K562 (cell line): ENCODE data around the gene PTPRO. TPM values are rescaled to one million over a fixed set of nuclear protein-coding genes. Genes with fewer than 3 reads are reported as not detected.

Experiments used
- ATAC-seq: fragments of 200-7000 bp; cut with Tn5 transposase; 3 replicates; pipeline ENCODE4 v1.9.1; 2020; ENCODE audit warnings: moderate library complexity
- BruUV-seq: library from RNA; stranded (reverse); fragments of 400-500 nt; replicated peaks from 2 replicates; lab custom pipeline; 2021; lab: Mats Ljungman, UMichigan
- CTCF ChIA-PET: fragments of 300-600 bp; formaldehyde crosslinking; extraction: SDS; loops from one replicate; lab custom pipeline; 2021; ENCODE audit warnings: low intra/inter-chr PET ratio; lab: Yijun Ruan, JAX
- POLR2A ChIA-PET: fragments of 300-600, 350-650 bp; sonication (Branson Sonifier 250); formaldehyde crosslinking; extraction: SDS; loops from one replicate; lab custom pipeline; 2021; ENCODE audit warnings: antibody characterized with exemption, inconsistent platforms; lab: Yijun Ruan, JAX
- DNase-seq, 4 experiments: peaks; one replicate each; pipeline versions ENCODE4 v3.0.0 to v3.0.0-alpha.2; 2011 to 2018; ENCODE audit warnings: low spot score in 3 of 4, mixed read lengths in 3 of 4; ENCODE audit errors: extremely low read depth in 1 of 4
- FAIRE-seq: peaks from 2 replicates; lab custom pipeline; 2011; peaks lifted over from hg19 to GRCh38; lab: Jason Lieb, UNC
- H2AFZ ChIP-seq: 2 replicates; pipeline ENCODE4 v1.6.0; 2011; ENCODE audit warnings: low read depth, low read length, control low read depth, inconsistent platforms
- H3K27ac ChIP-seq: fragments of 200-600 bp; 3 replicates; pipeline ENCODE4 v1.8.0; 2011; ENCODE audit warnings: low read depth, mild to moderate bottlenecking, control low read depth, inconsistent platforms, low read length, moderate library complexity, mixed read lengths; ENCODE audit errors: extremely low read depth
- H3K27me3 ChIP-seq, 2 experiments: fragments of 300-600 bp in 1 of 2; 2 replicates in 1 of 2; 3 replicates in 1 of 2; pipeline versions ENCODE4 v1.6.0 to v1.8.0; 2011; ENCODE audit warnings: inconsistent platforms in 2 of 2, low read length in 2 of 2, mild to moderate bottlenecking in 1 of 2, mixed read lengths in 1 of 2, moderate library complexity in 1 of 2; ENCODE audit not compliant: control insufficient read depth in 2 of 2, insufficient read depth in 2 of 2
- H3K36me3 ChIP-seq: fragments of 300-600 bp; 3 replicates; pipeline ENCODE4 v1.8.0; 2011; ENCODE audit warnings: mild to moderate bottlenecking, low read length, inconsistent platforms; ENCODE audit not compliant: control insufficient read depth, insufficient read depth
- H3K4me1 ChIP-seq, 2 experiments: fragments of 200-600 bp in 1 of 2; replicated peaks in 1 of 2; 2 replicates in 1 of 2; 3 replicates in 1 of 2; pipeline versions ENCODE4 v1.5.1 to v1.8.0; 2011; ENCODE audit warnings: inconsistent platforms in 2 of 2, low read length in 2 of 2, mild to moderate bottlenecking in 1 of 2, mixed read lengths in 1 of 2, moderate library complexity in 1 of 2; ENCODE audit not compliant: control insufficient read depth in 2 of 2, insufficient read depth in 2 of 2
- H3K4me2 ChIP-seq: 2 replicates; pipeline ENCODE4 v1.6.1; 2011; ENCODE audit warnings: low read length, control low read depth, inconsistent platforms, mixed read lengths; ENCODE audit not compliant: insufficient read depth
- H3K4me3 ChIP-seq: fragments of 200-600 bp; sonication (generic), shearing (Covaris generic); 2 replicates; pipeline ENCODE4 v1.5.1; 2016; ENCODE audit warnings: control low read depth, inconsistent platforms
- H3K79me2 ChIP-seq: fragments of 200-600 bp; 3 replicates; pipeline ENCODE4 v1.8.0; 2011; ENCODE audit warnings: low read length, inconsistent platforms; ENCODE audit not compliant: control insufficient read depth, insufficient read depth
- H3K9ac ChIP-seq, 2 experiments: 2 replicates each; pipeline versions ENCODE4 v1.6.0 to v1.6.1; 2011; ENCODE audit warnings: low read depth in 2 of 2, low read length in 2 of 2, control low read depth in 1 of 2, inconsistent platforms in 1 of 2, mild to moderate bottlenecking in 1 of 2, mixed read lengths in 1 of 2; ENCODE audit not compliant: insufficient read depth in 1 of 2
- H3K9me1 ChIP-seq: one replicate; pipeline ENCODE4 v1.6.0; 2011; ENCODE audit warnings: inconsistent platforms, mild to moderate bottlenecking, low read length, moderate library complexity; ENCODE audit not compliant: control insufficient read depth, insufficient read depth
- H3K9me3 ChIP-seq: replicated peaks from 2 replicates; pipeline ENCODE4 v1.5.1; 2011; ENCODE audit warnings: low read depth, low read length, inconsistent platforms; ENCODE audit not compliant: control insufficient read depth, insufficient read depth
- H4K20me1 ChIP-seq: replicated peaks from 2 replicates; pipeline ENCODE4 v1.6.1; 2011; ENCODE audit warnings: low read length, inconsistent platforms, mixed read lengths; ENCODE audit not compliant: control insufficient read depth, insufficient read depth
- ATF4 ChIP-seq: fragments of 450-650 bp; formaldehyde crosslinking; IDR thresholded peaks from 2 replicates; pipeline ENCODE4 v1.4.0; 2022; ENCODE audit warnings: mild to moderate bottlenecking, moderate library complexity
- ELF2 ChIP-seq: fragments of 250-450 bp; sonication (Bioruptor Pico); IDR thresholded peaks from 2 replicates; pipeline ENCODE4 v1.5.0; 2021; ENCODE audit warnings: mild to moderate bottlenecking
- FOXK1 ChIP-seq: sonication (generic); formaldehyde crosslinking; IDR thresholded peaks from 2 replicates; pipeline ENCODE4 v1.8.0; 2022; ENCODE audit warnings: missing genetic modification reagents, mild to moderate bottlenecking, borderline replicate concordance
- MAFF ChIP-seq: IDR thresholded peaks from 2 replicates; pipeline ENCODE4 v1.6.1; 2012; ENCODE audit warnings: low read length, improper control_type of control experiment
- MCM7 ChIP-seq, 2 experiments: fragments of 450-650 bp; IDR thresholded peaks; 2 replicates each; pipeline ENCODE4 v1.6.1; 2016 to 2018
- USF1 ChIP-seq: sonication (generic); formaldehyde crosslinking; IDR thresholded peaks from 2 replicates; pipeline ENCODE4 v1.9.0; 2022; ENCODE audit warnings: mild to moderate bottlenecking, missing genetic modification reagents
- ZNF165 ChIP-seq: fragments of 250-450 bp; sonication (Bioruptor Pico); IDR thresholded peaks from 2 replicates; pipeline ENCODE4 v1.4.0; 2020; ENCODE audit warnings: borderline replicate concordance
- ZNF518B ChIP-seq: fragments of 250-450 bp; sonication (Bioruptor Pico); IDR thresholded peaks from 2 replicates; pipeline ENCODE4 v1.5.0; 2021; ENCODE audit warnings: mild to moderate bottlenecking, moderate library complexity
- WGBS: fragments of 100-300 bp; shearing (Covaris generic); methylation state at CpG from one replicate; pipeline ENCODE4 v1.1.6; 2016; ENCODE audit warnings: low coverage, mixed read lengths; ENCODE audit not compliant: insufficient coverage; ENCODE audit errors: missing lambda C conversion rate; 5-methylcytosine and 5-hydroxymethylcytosine counted together
- in situ Hi-C: fragments of 300-500 bp; cut with MboI; formaldehyde crosslinking; loops from 4 replicates; pipeline ENCODE4 v1.15.0; 2018; ENCODE audit warnings: inconsistent platforms, mixed read lengths
- intact Hi-C: fragments of 100-400 bp; cut with micrococcal nuclease; formaldehyde crosslinking; loops from 2 replicates; pipeline ENCODE4 v1.14.2; 2022
- polyA plus RNA-seq, 8 experiments: library from polyadenylated mRNA; depleted of rRNA in 4 of 8; stranded (reverse) in 5 of 8; unstranded in 3 of 8; fragments of >200 nt; fragmentation: Nextera tagmentation in 2 of 8; fragmentation: Illumina TruSeq in 1 of 8; extraction: Ambion mirVana in 2 of 8; extraction: Trizol in 1 of 8; gene quantifications; 2 replicates each; pipeline versions ENCODE4 v1.2.1 to v1.2.3, GENCODE V29; 2011 to 2014; ENCODE audit warnings: inconsistent platforms in 1 of 8, missing spikeins in 1 of 8
- total RNA-seq, 7 experiments: library from RNA; depleted of rRNA in 6 of 7; stranded (reverse); fragments of >200 nt in 6 of 7; fragmentation: Illumina TruSeq in 2 of 7; extraction: Trizol in 2 of 7; gene quantifications; 2 replicates each; pipeline versions ENCODE4 v1.2.1 to v1.2.3, GENCODE V29; 2011 to 2021; ENCODE audit warnings: low replicate concordance in 1 of 7

The PTPRO gene
- total and polyA plus RNA-seq, 9 of the 15 experiments (the other 6 are each of a cell fraction or from before 2014, with no cell fraction given): 0.22 TPM; not detected in 8

- no peak overlapping the region for H3K4me3 ChIP-seq
- in situ Hi-C loops: no loop called here
- H3K4me1 ChIP-seq: no peaks in the 10 kb centered on the region
- 0% methylated on average over 1 of the region's 1 CpG for WGBS
- H4K20me1 ChIP-seq: no peaks in the 10 kb centered on the region
- no peak overlapping the region for H3K4me2 ChIP-seq
- no peak for ATAC-seq
- no peaks in the 10 kb centered on the region for H3K27me3 ChIP-seq
- DNase-seq: no peak
- no TSS peak for BruUV-seq
- H3K9ac ChIP-seq: no peak overlapping the region
- H3K36me3 ChIP-seq: no peaks in the 10 kb centered on the region
- H3K9me3 ChIP-seq: no peaks in the 10 kb centered on the region
- intact Hi-C loops: no loop called here
- ChIA-PET CTCF (no interaction called here), POLR2A (no interaction called here)
- H3K79me2 ChIP-seq: no peaks in the 10 kb centered on the region
- H2AFZ ChIP-seq: no peak overlapping the region
- FAIRE-seq: no peak
- no peak overlapping the region for H3K27ac ChIP-seq
- H3K9me1 ChIP-seq: no peaks in the 10 kb centered on the region
- no peak for TF ChIP-seq USF1
- TF ChIP-seq, all 486 proteins: peak for 0
These were observed 239.1 kb downstream of the PTPRO start for GRCh38 chr12:15561396-15561795.

- WGBS: 0% methylated on average over 2 of the region's 3 CpGs
- no peak for FAIRE-seq
- in situ Hi-C loops: no loop called here
- no TSS peak for BruUV-seq
- Histone ChIP-seq H3K9me3 (no peaks in the 10 kb centered on the region), H2AFZ (no peak overlapping the region), H3K9ac (no peak overlapping the region), H3K79me2 (no peaks in the 10 kb centered on the region), H3K9me1 (no peaks in the 10 kb centered on the region), H4K20me1 (no peaks in the 10 kb centered on the region), H3K4me3 (no peak overlapping the region), H3K36me3 (no peaks in the 10 kb centered on the region), H3K4me2 (no peak overlapping the region), H3K27me3 (no peaks in the 10 kb centered on the region), H3K4me1 (no peaks in the 10 kb centered on the region), H3K27ac (no peak overlapping the region)
- CTCF ChIA-PET: no interaction called here
- no peak for DNase-seq
- intact Hi-C loops: no loop called here
- POLR2A ChIA-PET: no interaction called here
- ATAC-seq: no peak
- no peak for TF ChIP-seq MCM7 (IDR thresholded peaks at IDR 0.05)
- no peak for TF ChIP-seq ELF2 (CRISPR knock-in tag)
- no peak for TF ChIP-seq ATF4 (CRISPR knock-in tag)
- no peak for TF ChIP-seq MAFF
- no peak for TF ChIP-seq FOXK1 (CRISPR knock-in tag)
- no peak for TF ChIP-seq ZNF165
- TF ChIP-seq ZNF518B: no peak
These were observed 240.0 kb downstream of the PTPRO start for GRCh38 chr12:15562263-15562662.
